NK-92 (cell line): ENCODE measurements around the gene CCDC39.
"Not testable (repeated sequence)": the region's sequence is repeated elsewhere in the genome, so short reads cannot be mapped to it uniquely, and the experiment has no call there.

Experiments
- DNase-seq: peaks from one replicate; lab custom pipeline; 2025; ENCODE audit not compliant: unreplicated experiment; lab: John Stamatoyannopoulos, UW

CCDC39 gene

DNA sequence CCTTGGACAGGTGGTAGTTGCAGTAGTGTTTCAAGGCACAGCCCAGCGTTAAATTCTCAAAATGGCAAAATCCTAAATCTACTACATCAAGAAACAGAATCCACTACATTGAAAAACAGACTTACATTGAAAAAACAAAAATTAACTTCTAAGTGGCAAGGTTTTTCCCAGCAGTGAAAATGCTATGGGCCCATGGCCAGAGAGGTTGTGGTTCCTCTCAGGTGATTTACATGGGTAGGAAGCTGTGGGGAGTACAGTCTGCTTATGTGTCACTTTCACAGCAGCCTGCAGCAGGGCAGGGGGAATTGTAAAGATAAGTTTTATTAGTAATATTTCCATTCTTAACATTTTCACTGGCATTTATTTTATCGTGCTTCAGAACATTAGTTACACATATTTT is 52.4 kb downstream of the CCDC39 start:
- DNase-seq = no peak

DNA sequence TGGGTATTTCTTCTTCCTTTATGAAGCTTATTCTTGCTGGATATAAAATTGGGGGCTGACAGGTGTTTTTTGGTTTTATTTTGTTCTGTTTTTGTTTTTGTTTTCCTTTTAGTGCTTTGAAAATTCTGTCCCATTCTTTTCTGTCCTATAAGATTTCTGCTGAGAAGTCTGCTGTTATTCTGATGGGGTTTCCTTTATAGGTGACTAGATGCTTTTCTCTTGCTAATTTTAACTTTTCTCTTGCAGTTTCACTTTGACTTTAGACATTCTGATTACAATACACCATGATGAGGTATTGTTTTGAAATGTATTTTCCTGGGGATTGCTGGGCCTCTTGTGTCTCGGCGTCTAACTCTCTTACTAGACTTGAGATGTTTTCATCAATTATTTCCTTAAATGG is 54.6 kb downstream of the CCDC39 start:
- no peak for DNase-seq

DNA sequence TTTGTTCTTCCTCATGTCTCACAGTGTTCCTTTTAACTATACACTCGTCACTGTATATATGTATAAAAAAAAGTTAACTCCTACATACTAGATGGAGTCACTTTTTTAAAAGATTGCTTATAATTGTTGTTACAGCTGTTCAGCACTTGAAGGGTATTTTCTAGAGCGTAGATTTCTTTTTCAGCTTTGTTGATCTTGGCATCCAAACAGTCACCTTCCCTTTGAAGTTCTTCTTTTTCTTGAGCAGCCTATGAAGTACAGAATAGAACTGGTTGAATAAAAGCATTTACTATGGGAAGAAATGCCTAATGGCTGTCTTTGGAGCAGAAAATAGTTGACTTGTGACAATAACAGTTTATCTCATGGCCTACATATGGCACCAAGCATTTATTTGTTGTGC is 59.6 kb downstream of the CCDC39 start:
- no peak for DNase-seq

DNA sequence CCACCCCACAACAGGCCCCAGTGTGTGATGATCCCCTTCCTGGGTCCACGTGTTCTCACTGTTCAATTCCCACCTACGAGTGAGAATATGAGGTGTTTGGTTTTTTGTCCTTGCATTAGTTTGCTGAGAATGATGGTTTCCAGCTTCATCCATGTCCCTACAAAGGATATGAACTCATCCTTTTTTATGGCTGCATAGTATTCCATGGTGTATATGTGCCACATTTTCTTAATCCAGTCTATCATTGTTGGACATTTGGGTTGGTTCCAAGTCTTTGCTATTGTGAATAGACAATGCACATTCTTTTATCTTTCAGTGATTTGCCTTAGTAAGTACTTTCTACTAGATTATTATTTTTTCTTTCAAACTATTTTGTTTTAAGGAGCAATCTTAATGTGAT is 60.7 kb downstream of the CCDC39 start:
- not testable (repeated sequence) for DNase-seq

DNA sequence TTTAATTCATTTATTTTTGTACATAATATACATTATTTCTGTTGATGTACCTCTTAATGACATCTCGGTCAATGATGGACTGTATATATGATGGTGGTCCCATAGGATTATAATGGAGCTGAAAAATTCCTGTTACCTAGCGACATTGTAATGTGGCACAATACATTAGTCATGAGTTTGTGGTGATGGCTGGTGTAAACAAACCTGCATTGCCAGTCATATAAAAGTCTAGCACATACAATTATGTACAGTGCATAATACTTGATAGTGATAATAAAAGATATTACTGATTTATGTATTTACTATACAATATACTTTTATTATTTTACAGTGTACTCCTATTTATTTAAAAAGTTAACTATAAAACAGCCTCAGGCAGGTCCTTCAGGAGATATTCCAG is 62.2 kb downstream of the CCDC39 start:
- no peak for DNase-seq

DNA sequence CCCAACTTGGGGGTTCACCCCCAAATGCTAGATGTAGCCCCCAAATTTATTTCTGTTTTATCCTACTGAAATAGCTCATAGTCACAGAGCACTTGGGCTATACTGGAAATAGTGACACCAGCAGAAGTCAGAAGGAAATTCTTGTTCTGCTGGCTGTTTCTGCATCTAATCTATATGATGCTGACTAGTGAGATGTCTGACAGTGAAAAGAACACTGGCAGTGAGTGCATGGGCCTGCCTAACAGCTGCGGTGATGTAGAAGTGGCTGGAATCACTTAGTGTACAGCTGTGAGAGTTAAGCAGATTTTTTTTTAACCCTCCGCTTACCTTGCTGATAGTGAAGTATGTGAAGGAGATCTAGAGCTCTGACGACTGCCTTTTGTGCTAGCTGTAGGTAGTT is 63.3 kb downstream of the CCDC39 start:
- DNase-seq = no peak

DNA sequence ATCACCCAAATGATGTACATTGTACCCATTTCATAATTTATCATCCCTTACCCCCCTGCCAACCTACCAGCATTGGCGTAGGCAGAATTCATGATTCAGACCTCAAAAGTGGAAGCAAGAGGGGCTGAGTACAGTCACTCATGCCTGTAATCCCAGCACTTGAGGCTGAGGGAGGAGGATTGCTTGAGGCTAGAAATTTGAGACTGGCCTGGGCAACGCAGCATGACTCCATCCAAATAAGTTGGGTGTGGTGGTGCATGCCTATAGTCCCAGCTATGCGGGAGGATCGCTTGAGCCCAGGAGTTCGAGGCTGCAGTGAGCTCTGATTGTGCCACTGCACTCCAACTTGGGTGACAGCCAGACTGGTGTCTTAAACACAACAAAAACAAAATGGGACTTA is 66.9 kb downstream of the CCDC39 start:
- DNase-seq = no peak

DNA sequence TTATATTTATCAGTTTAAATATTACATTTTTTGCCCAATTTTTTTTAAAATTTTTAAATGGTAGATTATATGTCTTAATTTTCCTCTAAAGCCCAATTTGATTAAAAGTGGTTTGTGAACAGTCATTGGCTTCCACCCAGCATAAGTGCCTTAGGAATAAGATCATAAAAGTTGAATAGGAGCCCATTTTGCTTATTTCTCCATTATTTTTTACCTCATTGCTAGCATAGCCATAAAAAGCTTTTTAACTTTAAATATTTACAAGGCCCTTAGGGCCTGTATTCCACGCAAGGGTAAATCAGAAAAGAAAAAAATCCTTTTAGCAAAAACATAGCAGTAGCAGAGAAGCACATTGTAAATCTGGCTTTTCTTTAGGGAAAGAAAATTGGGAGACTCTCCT is 68.3 kb downstream of the CCDC39 start:
- no peak for DNase-seq

DNA sequence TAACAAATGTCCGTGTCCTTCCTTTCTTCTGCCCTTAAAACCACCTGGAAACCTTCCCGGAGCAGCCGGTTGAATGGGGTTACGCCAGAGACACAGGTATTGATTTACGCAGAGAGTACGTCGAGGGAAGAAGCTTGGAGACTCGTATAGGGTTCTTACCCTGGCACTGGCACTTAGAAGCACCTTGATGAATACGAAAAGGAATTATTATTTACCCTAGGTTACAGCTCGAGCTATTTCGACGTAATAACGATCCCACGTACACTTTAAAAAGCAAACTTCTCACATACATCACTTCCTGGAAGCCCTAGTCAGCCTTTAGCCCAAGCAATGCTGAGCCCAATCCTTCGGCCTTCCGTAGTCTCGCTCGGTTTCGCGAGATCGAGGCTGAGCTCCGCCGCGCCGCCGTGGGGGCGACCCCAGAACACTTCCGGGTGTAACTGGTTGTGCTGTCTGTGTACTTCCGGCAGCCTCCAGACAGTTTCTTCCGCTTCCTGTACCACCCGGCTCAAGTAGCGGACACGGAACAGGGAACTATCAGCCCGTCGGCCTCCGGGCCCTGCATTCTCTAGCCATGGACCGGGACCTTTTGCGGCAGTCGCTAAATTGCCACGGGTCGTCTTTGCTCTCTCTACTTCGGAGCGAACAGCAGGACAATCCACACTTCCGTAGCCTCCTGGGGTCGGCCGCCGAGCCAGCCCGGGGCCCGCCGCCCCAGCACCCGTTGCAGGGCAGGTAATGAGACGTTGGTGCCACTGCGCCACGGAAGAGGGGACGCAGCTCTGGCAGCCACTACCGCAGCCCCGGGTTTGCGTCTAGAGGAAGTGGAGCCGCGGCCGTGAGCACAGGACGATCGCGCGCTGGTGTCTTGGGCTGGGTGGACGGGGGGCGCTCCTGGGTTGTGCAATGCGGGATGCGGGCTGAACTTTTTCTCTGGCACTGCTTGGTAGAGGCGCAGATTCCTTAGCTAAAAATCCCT is 77.3 kb downstream of the CCDC39 start, which contains the start of gene TTC14:
TTC14 (plus strand) TSS at position 476 of the 979 bp plus-strand sequence; CDS start at position 575, 99 bp downstream.
- peak; percentile 64 for DNase-seq

DNA sequence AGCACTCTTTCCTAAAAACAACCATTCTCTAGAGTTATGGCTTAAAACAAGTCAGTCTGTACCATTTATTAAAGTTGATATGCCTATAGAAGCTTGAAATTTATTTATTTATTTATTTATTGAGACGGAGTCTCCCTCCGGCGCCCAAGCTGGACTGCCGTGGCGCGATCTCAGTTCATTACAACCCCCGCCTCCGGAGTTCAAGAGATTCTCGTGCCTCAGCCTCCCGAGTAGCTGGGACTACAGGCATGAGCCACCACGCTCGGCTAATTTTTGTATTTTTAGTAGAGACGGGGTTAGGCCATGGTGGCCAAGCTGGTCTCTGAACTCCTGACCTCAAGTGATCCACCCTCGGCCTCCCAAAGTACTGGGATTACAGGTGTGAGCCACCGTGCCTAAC is 78.8 kb downstream of the CCDC39 start:
- DNase-seq = no peak

DNA sequence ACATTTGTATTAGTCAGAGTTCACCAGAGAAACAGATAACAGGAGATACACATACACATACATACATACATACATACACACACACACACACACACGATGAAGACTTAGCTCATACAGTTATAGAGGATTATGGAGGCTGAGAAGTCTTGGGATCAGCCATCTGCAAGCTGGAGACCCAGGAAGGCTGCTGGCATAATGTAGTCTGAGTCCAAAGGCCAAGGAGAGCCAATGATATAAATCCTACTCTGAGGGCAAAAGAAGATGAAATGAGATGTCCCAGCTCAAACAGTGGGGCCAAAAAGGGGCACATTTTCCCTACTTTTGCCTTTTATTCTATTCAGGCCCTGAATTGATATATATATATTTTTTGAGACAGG is 83.7 kb downstream of the CCDC39 start:
- no peak for DNase-seq

DNA sequence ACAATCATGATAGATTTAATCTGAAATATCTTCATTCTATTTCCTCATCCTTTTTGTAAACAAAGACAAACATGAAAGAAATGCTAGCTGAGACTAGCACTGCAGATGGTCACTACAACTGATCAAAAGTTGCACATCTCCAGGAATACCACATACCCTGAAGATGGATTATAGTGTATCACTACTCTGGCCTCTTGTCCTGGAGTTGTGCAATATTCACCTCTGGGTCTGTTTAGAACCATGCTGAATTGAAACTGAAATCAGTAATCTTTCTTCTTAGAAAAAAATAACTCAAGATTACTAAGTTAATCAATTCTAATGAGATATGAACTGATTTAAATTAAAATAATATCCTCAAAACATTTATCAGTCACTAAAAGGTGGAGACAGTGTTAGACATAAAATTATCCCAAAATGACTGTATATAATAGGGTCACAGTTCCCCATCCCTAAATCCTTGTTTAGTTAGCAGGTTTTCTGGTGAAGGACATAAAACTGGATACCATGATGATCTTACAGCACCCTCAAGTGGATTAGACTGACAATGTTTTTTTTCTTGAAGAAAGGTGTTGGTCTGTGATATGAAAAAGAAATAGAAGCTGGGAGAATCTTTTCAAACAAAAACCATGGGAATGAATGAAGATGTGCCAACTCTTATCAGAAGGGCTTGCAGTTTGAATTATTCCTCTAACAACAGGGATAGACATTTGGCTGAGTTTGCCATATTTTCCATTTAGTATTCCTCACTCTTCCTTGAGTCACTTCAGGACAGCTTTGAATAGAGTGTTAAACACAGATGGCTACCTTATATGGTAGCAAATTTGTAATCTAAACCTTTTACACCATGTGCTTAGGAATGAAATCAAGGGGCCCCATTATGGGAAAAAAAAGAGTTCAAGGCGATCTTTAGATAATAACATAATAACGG is 84.4 kb downstream of the CCDC39 start:
- DNase-seq = no peak

DNA sequence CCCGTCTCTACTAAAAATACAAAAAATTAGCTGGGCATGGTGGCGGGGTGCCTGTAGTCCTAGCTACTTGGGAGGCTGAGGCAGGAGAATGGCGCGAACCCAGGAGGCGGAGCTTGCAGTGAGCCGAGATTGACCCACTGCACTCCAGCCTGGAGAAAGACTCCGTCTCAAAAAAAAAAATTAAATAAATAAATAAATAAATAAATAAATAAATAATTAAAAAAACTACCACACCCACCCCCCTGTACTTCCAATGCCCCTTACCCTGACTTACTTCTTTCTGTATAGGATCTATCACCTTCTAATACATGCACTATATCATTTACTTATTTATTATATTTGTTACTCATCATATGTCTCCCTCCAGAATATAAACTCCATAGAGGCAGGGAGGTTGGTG is 85.7 kb downstream of the CCDC39 start:
- DNase-seq = not testable (repeated sequence)

DNA sequence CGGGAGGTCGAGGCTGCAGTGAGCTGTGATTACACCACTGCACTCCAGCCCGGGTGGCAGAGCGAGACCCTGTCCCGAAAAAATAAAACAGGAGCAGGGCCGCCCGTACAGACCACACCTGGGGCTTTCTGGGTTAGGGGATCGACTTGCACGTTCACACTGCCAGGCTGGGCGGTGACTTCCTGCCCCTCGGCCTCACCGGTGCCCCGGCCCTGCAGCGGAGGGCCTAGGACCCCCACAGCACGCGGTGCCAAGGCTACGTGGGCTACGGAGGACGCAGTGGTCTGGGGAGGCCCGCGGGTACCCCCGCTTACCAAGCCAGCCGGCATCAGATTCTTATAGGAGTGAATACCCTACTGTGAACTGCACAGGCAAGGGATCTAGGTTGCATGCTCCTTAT is 88.9 kb downstream of the CCDC39 start:
- DNase-seq = no peak

DNA sequence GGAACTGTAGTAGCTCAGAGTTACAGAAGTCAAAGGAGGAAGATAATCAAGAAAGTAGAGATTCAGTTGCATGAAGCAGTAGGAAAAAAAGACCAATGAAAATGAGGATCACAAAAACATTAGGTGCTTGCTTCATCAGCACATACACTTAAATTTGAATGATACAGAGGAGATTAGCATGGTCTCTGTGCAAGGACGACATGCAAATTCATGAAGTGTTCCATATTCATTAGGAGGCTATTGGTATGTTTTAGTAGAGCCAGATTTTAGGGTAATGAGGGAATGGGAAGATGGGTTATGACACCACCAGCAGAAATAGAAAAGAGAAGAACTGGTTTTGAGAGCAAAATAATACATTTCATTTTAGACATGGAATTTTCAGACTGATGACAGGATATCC is 98.4 kb downstream of the CCDC39 start:
- DNase-seq = no peak

DNA sequence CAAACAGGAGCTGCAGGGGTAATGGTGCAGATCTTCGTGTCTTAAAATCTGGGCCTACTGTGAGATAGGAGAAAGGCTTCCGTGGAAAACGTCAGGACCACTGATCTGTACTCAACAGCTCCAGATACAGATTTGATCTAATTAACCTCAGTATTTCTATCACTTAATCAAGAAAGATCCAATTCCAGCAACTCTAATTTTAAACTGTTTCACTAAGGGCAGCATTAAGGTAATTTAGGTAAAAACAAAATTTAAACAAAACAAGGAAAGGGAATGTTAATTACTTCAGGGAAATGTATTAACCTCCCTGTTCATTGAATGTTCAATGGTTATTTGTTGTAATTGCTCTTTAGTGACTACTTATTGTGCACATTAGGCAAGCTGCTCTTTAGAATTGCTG is 103.7 kb downstream of the CCDC39 start:
- DNase-seq = no peak

DNA sequence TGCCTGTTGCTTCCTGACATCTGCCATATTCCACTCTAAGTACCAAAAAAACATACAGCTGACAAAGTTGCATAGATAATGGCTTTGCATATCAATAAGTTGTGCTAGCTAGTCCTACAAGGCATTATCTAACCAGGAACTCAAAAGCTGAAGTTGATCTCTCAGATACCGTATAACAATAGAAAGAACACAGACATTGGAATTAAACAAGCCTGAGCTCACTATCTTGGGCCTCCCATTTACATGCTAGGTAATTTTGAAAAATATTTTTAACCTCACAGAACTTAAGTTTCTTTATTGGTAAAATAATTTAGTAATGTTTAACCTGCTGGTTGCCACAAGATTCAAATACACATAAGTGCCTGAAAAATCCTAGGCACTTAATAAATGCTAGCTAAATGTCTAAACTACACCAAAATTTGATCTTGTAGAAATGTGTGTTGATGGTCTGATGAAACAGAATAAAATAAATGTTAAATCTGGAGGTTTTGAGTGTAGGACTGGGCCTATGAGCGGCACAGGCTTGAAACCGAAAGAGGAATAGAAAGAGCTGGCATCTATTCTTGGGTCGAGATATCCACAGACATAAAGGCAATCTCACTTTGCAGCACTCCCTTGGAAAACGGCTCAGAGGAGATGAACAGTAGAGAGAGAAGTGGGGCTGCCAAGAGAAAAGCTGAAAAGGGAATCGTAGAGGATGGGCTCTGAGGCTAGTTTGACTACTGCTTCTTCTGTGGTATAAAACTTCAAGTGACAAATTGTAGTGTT is 107.3 kb downstream of the CCDC39 start:
- no peak for DNase-seq

DNA sequence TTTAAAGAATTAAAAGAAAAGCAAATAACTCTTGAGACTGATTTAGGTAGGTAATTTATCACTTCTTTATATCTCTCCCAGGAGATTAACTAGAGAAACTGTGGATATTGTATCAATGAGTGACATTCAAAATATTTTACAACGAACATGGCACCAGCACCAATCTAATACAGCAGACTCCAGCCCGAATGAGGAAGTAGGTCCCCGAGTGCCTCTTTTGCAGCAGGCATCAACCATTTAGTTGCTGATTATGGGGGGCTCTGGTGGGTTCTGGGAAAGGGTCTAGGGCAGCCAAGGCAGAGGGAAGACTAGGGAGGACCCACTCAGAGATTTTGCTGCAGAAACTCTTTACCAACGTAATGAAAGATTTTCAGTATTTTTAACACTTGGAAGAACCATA is 109.1 kb downstream of the CCDC39 start:
- DNase-seq = no peak

DNA sequence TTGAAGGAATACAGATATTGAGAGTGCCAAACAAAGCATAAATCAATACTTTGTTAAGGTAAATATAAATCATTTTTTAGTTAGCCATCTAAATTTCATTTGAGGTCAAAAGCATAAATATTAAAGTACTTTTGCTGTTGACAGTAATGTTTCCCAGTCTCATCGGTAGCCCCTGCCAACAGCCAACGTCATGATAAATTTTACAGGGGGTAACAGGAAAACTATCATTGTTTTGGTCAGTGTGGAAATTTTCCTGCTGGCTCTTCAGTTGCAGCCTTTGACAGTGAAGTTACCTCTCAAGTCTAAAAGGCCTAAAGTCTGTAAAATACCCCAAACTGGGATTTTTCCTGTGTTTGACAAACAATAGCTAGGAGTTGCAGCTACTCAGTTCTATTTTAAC is 114.6 kb downstream of the CCDC39 start:
- no peak for DNase-seq
